Activated B cell treated with CpG ODN at 0.5 μM for 24 hours (primary cell): ENCODE results near the gene PLXNA4. TPM values are rescaled to one million over a fixed set of nuclear protein-coding genes. Genes with fewer than 3 reads are reported as not detected.

ENCODE experiments used
- ATAC-seq: fragments of 200-7000 bp; cut with Tn5 transposase; one replicate; pipeline ENCODE4 v1.10.0; 2021; ENCODE audit warnings: low read depth, mild to moderate bottlenecking, moderate library complexity
- CTCF ChIA-PET: fragments of 350-600 bp; sonication (Branson Sonifier 250); formaldehyde crosslinking; loops from one replicate; lab custom pipeline; 2021; ENCODE audit warnings: antibody characterized with exemption; lab: Charles Lee
- POLR2A ChIA-PET: fragments of 350-600 bp; sonication (Branson Sonifier 250); formaldehyde crosslinking; loops from one replicate; lab custom pipeline; 2021; ENCODE audit warnings: antibody characterized with exemption; lab: Charles Lee
- DNase-seq: peaks from one replicate; pipeline ENCODE4 v3.0.0; 2022
- H3K27ac Mint-ChIP-seq: one replicate; pipeline ENCODE4 v1.8.0; 2020; ENCODE audit warnings: mixed read lengths
- H3K27me3 Mint-ChIP-seq: one replicate; pipeline ENCODE4 v1.8.0; 2021; ENCODE audit warnings: mixed read lengths
- H3K36me3 Mint-ChIP-seq: one replicate; pipeline ENCODE4 v1.8.0; 2021; ENCODE audit warnings: low read depth, mixed read lengths
- H3K4me1 Mint-ChIP-seq: one replicate; pipeline ENCODE4 v1.8.0; 2021; ENCODE audit warnings: mixed read lengths
- H3K4me3 Mint-ChIP-seq: one replicate; pipeline ENCODE4 v1.8.0; 2020; ENCODE audit warnings: mild to moderate bottlenecking, mixed read lengths
- H3K9me3 Mint-ChIP-seq: one replicate; pipeline ENCODE4 v1.8.0; 2020; ENCODE audit warnings: mixed read lengths
- CTCF ChIP-seq: fragments of 200-600 bp; IDR thresholded peaks from one replicate; pipeline ENCODE4 v1.8.0; 2022; ENCODE audit warnings: antibody characterized with exemption, mild to moderate bottlenecking
- intact Hi-C: fragments of 100-400 bp; cut with micrococcal nuclease; formaldehyde crosslinking; loops from one replicate; pipeline ENCODE4 v1.15.1; 2024
- total RNA-seq: library from RNA; stranded (reverse); gene quantifications from 2 replicates; pipeline ENCODE4 v1.2.3, GENCODE V29; 2022

PLXNA4 gene
- total RNA-seq, 1 donor from 2014 or later = not detected

GRCh38 chr7:132490474-132490873 is 85.8 kb downstream of the PLXNA4 start:
- no peak for ATAC-seq
- Mint-ChIP-seq H3K4me3 (no peak overlapping the region), H3K36me3 (no peaks in the 10 kb centered on the region), H3K27me3 (no peaks in the 10 kb centered on the region), H3K9me3 (no peaks in the 10 kb centered on the region), H3K27ac (no peak overlapping the region), H3K4me1 (no peaks in the 10 kb centered on the region)
- intact Hi-C loops = no loop called here
- DNase-seq = no peak
- POLR2A ChIA-PET = no interaction called here
- no peak for TF ChIP-seq CTCF
- CTCF ChIA-PET = interaction anchor here (1.0 kb wide), 1 partner anchor 854 kb away, joined by 3 read pairs; no protein-coding TSS in a partner anchor

GRCh38 chr7:132489776-132490237 is 86.5 kb downstream of the PLXNA4 start:
- ChIA-PET POLR2A (no interaction called here), CTCF (no interaction called here)
- Mint-ChIP-seq H3K36me3 (no peaks in the 10 kb centered on the region), H3K4me3 (no peak overlapping the region), H3K27me3 (no peaks in the 10 kb centered on the region), H3K27ac (no peak overlapping the region), H3K9me3 (no peaks in the 10 kb centered on the region), H3K4me1 (no peaks in the 10 kb centered on the region)
- TF ChIP-seq CTCF = no peak
- no peak for ATAC-seq
- DNase-seq = no peak
- intact Hi-C loops = no loop called here

DNA sequence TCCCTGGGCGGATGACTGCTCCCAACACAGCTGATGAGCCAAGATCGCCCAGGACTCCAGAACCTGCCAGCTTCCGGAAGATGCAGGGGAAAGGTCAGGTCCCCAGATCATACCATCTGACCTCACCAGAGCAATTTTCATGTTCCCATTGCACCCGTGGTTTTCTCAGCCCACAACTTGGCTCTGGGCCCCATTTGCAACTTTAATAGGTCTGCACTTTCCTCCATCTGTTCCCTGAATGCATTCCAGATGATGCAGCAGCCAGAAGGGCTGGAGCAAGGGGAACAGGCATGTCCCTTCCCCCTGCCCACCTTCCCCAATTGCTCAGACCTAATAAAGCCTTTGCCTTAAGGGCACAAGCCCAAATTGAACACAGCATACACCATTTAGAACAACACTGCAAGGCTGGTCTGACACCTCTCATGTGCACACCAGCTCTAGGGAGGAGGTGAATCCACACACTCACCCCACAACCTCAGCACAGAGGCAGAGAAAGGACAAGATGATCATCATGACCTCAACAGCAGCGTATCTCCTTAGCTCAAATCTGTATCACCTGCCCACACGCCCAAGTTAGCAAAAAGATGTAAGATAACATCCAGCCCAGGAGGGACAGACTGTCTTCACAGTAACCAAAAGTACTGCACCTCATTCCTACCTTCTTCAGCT is 87.5 kb downstream of the PLXNA4 start:
- POLR2A ChIA-PET = no interaction called here

GRCh38 chr7:132486274-132486610 is 90.0 kb downstream of the PLXNA4 start:
- ATAC-seq (no peak), DNase-seq (no peak)
- H3K27me3 Mint-ChIP-seq = no peaks in the 10 kb centered on the region
- intact Hi-C loops = no loop called here
- H3K27ac Mint-ChIP-seq = no peak overlapping the region
- H3K4me3 Mint-ChIP-seq = no peak overlapping the region
- no peaks in the 10 kb centered on the region for H3K36me3 Mint-ChIP-seq
- POLR2A ChIA-PET = no interaction called here
- no peak for TF ChIP-seq CTCF
- H3K4me1 Mint-ChIP-seq = no peaks in the 10 kb centered on the region
- CTCF ChIA-PET = no interaction called here
- H3K9me3 Mint-ChIP-seq = no peaks in the 10 kb centered on the region

More for the DNA sequence above, 87.5 kb downstream of the PLXNA4 start:
- no peak for TF ChIP-seq CTCF
- no peaks in the 10 kb centered on the region for H3K4me1 Mint-ChIP-seq
- no peak for ATAC-seq
- no peak for DNase-seq
- H3K4me3 Mint-ChIP-seq = no peak overlapping the region
- H3K27ac Mint-ChIP-seq = no peak overlapping the region
- intact Hi-C loops = no loop called here
- no peaks in the 10 kb centered on the region for H3K27me3 Mint-ChIP-seq
- CTCF ChIA-PET = no interaction called here
- no peaks in the 10 kb centered on the region for H3K9me3 Mint-ChIP-seq
- H3K36me3 Mint-ChIP-seq = no peaks in the 10 kb centered on the region

GRCh38 chr7:132485600-132486273 is 90.5 kb downstream of the PLXNA4 start:
- Mint-ChIP-seq H3K4me1 (no peaks in the 10 kb centered on the region), H3K27ac (no peak overlapping the region), H3K27me3 (no peaks in the 10 kb centered on the region), H3K4me3 (no peak overlapping the region), H3K36me3 (no peaks in the 10 kb centered on the region), H3K9me3 (no peaks in the 10 kb centered on the region)
- no peak for DNase-seq
- intact Hi-C loops = no loop called here
- ATAC-seq = no peak
- ChIA-PET POLR2A (no interaction called here), CTCF (no interaction called here)
- TF ChIP-seq CTCF = no peak
